Dermis blood vessel endothelial cell (primary cell): Measurements from ENCODE around the gene STK24. TPM values are rescaled to one million over a fixed set of nuclear protein-coding genes. Genes with fewer than 3 reads are reported as not detected.

ENCODE experiments used
- DNase-seq: peaks from one replicate; pipeline ENCODE4 v3.0.0; 2010
- total RNA-seq: library from RNA; depleted of rRNA; stranded (reverse); fragments of >200 nt; gene quantifications from 2 replicates; pipeline ENCODE4 v1.2.3, GENCODE V29; 2014

Gene STK24
- total RNA-seq, 1 donor from 2014 or later, result 40.8 TPM

DNA sequence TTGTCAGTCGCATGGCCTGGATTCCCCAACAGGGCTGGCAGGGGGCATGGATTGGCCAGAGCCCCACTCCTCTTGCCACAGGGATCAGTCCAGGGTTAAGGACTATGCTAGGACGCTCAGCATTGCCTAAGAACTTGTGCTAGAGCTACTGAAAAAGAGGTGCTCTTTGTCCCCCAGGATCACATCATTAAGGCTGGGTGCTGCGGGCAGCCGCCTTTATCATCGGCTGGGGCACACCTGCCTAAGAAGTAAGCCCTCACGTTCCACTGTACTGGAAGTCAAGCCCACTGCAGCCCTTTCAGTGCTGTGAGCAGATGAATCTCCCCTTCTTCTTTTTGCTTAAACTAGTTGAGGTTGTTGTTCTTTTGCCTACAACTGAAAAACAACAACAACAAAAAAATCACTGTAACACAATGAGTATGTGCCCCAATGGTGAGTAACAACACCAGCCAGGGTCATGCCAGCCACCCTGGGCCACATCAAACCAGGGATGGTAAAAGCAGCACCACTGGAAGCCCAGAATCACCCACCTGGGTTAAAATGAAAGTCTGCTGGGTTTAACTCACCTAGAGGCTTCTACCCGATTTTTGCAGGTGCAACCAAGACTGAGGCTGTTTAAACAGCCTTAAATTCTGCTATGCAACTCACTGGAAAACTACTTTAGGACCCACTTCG is 20.6 kb downstream of the STK24 start:
- no peak for DNase-seq

DNA sequence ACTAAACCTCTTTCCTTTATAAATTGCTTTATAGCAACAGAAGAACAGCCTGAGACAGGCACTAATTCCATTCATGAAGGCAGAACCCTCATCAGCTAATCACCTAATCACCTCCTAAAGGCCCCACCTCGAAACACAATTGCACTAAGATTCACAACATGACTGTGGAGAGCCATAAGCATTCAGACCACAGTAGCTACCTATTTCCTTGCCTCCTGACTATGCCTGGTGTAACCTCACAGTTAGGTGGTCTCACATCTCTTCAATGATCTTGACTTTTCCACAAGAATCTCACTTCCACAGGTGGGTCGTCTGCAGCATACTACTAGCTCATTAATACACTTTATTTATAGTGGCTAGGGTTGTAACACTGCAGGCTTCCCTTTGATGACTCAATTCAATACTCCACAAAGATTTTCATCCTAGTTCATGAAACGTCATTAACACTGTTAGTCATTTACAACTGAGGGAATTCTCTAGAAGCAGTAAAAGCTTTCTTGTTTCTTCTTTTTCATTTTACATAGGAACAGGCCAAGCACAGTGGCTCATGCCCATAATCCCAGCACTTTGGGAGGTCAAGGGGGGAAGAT is 27.1 kb downstream of the STK24 start:
- no peak for DNase-seq

DNA sequence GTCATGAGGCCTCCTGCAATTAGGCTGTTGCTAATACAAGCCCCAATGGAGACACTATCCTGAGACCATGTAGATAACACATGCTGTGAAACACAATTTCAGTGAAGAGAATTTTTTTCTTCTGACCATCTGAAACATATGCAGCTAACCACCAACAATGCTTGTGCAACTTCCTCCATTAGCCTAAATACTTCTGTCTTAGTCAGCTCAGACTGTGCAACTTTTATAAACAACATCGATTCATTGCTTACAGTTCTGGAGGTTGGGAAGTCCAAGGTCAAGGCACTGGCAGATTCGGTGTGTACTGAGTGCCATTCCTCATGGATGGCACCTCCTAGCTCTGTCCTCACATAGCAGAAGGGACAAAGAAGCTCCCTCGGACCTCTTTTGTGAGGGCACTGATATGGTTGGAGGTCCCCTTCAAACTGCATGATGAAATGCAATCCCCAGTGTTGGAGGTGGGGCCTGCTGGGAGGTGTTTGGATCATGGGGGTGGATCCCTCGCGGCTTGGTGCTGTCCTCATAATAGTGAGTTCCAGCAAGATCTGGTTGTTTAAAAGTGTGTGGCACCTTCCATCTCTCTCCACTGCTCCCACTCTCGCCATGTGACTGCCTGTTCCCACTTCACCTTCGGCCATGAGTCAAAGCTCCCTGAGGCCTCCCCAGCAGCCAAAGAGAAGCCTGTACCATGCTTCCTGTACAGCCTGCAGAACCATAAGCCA is 27.7 kb downstream of the STK24 start:
- no peak for DNase-seq

DNA sequence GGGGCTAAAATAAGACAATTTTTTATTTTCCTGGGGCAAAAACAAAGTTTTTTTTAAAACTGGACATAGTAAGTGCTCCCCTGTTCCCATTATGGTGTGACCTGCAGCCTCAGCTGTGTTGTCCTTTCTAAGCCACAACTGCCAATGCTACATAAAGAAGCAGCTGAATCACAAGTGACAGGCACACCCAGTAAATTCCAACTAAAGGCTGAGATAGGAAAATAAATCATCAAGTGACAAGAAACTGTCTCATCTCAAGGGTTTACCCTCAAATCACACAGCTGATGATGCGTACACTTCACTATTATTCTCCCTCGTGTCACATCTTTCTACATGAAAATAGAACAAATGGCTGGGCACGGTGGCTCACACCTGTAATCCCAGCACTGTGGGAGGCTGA is 28.7 kb downstream of the STK24 start:
- no peak for DNase-seq

DNA sequence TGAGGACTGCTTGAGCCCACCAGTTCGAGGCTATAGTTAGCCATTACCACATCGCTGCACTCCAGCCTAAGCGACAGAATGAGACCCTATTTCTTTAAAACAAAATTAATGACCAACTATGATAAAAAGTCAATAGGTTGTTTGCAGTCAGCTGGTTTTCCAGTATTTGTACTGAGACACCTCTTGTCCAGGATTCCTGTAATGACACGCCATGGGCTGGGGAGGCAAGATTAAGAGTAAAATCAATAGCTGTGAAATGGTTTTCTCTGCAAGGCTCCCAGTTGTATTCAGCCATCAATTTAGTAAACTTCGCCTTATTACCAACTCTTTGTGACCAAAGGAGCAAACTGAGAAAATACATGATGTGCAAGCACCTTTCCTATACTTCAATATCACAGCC is 29.5 kb downstream of the STK24 start:
- no peak for DNase-seq

DNA sequence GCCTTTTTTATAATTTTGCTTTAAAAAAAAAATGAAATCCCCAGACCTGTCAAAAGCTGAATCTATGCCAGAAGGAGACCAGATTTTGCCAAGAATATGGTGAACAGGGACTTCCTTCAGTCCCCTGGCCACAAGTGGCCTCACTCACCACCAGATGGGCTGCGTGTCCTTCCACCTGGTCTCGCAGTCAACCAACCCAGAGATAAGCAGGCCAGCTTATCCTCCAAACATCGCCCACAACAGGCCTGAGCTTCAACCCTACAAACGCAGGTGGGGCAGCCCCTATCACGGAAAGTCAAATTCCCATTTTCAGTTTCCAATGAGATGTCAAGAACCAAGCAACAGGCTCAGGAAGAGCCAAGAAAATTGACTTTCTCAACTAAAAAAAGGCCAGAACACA is 30.5 kb downstream of the STK24 start:
- DNase-seq, result no peak

DNA sequence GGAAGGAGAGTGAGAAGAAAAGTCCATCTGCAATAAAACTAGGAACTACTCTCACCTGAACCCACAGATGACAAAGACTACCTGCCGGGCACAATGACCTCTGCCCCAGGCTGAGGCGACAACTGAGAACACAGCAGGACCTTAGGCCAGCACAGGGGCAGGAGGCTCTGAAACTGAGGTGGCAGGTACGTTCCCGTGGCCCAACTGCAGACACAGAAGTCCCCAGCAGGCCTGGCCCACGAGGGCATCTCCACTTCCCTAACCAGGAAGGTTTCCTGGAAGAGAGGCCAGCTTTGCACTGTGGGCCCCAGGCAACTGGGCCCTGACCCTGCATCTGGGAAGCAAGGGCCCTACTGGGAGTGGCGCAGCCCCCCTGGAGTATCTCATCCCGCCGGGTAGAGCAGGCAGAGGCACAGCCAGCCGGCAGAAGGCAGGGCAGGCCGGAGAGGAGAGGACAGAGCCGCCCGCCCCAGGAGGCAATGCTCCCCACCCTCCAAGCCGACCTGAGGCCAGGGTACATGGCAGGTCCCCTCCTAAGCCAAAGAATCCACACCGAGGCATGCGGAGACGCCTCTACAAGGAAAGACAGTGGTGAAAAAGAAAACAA is 32.7 kb downstream of the STK24 start:
- no peak for DNase-seq

DNA sequence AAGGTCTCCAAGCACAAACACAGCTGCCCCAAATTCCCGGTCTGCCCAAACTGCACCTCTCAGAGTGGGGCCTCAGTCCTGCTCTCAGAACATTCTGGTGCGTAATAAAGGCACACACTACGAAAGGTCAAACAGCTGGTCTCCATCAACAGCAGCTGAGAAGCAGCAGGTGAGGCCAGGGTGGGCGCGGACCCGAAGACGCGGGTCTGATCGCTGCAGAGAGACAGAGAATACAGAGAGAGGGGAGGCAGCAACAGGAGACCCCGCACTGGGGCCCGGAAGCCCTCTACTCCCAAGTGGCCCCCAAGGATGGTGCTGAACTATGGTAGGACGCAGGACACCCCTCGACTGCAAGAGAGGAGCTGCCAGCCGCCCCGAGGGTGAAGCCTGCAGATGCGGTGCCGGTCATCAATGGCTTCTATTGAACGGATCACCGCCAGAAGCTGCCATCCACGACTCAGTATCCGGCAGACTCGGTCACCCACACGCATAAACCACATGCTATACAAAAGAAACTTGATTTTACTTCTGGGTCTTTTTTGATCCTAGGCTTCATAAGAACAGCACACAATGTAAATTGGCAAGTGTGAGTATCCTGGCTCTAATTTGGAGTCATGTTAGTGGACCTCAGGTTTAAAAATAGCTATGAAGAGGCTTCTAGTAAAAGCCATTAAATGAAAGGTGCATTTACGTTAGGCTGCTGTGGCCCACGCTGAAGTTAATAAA is 33.4 kb downstream of the STK24 start:
- DNase-seq, result no peak

DNA sequence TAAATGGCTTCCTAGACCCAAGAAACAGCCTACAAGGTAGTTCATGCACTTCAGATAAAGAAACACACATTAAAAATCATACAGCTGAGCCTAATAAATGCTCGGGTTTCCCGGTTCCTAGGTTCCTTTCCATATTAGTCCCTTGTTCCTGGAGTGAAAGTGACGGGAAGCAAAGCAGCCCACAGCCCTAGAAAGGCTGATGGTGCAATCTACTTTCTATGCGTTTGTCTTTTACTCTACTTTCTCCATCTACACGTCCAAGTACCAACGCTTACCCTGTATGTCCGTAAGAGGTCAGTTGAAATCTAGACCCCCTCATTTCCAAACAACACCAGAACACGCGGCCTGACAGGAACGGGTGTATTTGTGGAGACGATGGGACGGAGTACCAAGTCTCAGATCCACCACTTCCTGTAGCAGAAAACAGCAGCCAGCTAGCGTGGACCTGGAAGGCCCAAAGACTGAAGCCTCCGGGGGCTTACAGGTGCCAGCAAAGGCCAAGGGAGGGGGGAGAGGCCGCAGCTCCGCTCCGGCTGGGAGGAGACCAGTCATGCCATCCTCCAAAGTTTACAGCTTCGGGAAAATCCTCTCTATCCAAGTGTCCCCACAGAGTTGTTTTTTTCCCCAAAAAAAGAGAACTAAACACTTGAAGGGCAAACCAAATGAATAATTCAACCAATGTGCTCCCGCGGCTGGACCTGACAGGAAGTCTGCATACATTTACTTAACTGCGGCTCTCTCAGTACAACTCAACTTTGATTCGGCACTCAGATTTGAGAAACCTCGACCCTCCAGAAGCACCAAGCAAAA is 34.1 kb downstream of the STK24 start:
- DNase-seq, result no peak

DNA sequence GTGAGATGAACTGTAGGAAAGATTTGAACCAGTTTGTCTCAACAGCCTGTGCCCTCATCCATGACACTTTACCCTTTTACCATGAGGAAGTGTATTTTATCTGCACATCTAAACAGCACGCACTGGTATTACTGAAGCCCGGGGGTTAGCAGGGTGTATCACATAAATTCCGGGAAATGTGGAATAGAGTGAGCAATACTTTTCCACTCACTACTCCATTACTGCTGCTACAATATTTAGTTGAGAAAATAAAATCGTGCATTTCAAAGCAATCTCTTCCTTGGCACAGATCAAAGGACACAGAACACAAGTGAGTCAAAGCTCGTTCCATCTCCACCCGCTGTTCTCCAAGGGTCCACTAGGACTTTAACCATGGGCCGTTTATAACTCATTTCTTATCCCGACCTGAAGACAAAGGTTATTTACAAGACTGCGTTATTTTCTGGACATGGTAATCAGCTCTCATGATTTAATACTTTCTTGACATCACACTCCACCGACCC is 35.2 kb downstream of the STK24 start:
- peak; percentile 36 for DNase-seq

DNA sequence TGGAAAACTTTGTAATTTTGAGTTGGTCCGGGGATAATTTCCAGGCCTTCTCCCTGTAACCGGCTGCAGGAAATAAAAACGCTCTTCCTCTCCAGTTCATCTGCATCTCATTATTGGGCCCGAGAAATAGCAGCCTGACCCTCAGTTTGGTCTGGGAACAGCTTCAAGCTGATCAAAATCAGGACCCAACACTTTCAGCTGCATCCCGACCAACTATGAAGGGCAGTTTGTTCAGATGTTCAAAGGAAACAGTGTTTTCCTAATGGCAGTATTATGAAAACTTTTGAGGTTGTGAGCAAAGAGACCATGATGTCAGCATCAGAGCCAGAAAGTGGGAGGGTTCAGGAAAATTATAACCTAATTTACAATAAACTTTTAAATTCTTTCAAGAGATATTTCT is 35.7 kb downstream of the STK24 start:
- DNase-seq, result no peak

DNA sequence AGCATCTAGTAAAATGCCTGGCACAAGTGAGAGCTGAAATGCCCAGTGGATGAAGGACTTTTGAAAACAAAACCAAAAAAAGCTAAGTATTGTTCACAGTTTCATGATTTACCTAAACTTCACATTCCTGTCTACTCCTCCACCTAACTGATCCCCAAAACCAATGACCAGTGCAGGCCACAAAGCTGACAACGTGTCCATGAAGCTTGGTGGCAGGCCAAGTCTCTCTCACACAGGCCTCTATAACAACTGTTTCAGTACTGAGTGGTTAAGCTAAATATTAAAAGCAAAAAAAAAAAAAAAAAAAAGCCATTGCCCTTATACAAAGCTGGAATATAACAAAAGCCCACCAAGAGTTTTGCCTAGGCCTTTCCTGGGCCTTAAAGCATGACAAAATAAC is 36.4 kb downstream of the STK24 start:
- no peak for DNase-seq

DNA sequence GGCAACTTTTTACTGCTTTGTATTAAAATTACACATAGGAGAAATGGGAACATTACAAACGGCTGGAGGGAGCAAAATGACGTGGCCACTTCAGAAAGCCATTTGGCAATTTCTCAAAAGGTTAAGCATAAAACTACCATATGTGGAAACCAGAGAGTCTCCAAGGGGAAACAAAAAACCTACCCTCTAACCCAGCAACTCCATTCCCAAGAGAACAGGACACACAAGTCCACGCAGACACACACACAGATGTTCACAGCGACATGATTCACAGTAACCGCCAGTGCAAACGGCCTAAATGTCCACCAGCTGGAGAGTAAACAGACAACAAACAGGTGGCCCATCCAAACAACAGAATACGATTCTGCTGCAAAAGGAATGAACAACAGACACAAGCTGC is 37.2 kb downstream of the STK24 start:
- no peak for DNase-seq

DNA sequence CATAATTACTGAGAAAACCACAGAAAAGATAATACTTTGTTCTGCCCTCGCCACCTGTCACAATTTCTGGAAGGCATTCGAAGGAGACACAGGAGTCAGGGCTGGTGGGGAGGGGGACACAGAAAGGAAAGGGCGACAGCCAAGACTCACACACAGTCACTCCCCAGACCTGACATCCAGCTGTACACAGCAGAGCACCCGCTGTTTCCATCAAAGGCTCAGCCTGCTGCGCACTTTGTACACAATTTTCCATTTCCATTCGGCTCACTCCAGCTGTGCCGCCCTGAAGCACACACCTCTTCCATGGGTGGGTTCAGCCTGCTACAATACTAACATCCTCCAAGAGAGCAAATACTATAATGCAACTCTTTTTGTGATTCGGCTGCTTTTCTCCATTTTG is 38.0 kb downstream of the STK24 start:
- DNase-seq, result no peak

DNA sequence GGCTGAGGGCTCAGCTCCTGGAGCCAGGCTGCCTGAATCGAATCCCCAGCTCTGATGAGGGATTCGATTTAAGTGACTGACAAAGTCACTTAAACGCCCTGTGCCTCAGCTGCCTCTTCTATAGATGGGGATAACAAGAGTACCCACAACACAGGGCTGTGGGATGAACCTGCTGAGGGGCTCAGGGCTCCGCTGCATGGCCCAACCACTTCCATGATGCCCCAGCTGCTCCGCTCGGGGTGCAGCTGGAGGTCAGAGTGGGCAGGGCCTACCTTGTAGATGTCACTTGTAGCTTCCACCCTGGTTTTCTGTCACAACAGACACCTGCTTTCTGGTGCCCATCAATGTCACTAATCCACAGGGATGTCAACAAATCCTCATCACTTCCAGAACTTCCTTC is 39.2 kb downstream of the STK24 start:
- no peak for DNase-seq

DNA sequence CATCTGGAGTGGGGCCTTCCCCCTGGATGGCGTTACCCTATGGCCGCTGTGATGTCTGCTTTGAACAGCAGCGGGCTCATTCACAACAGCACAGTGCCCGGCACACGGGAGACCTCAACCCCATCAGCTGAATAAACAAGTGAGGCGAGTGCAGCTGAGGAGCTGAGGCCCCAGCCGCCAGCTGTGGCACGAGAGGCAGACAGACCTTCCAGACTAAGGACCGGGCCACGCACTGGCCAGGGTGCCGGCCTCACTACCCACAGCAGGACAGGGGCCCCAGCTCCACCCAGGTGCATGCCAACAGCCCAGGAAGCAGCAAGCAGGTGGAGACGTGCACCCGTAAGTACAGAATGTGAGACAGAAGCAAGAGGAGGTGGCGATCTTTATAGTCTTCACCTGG is 39.6 kb downstream of the STK24 start:
- no peak for DNase-seq

DNA sequence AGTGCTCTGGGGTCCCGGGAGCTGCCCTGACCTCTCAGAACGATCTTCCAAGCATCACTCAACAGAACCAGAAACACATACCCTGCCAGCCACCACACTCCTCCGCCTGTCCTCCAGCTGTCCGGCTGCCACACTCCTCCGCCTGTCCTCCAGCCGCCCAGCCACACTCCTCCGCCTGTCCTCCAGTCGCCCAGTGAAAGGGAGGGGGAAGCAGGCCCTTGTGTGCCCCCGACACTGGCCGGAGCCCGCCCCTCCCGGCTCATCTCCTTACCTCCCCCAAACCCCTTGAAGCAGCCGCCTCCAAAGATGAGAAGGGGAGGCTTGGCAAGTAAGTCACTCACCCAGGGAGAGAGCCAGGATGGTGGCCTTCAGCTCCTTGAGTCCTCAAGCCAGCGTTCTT is 40.2 kb downstream of the STK24 start:
- no peak for DNase-seq

DNA sequence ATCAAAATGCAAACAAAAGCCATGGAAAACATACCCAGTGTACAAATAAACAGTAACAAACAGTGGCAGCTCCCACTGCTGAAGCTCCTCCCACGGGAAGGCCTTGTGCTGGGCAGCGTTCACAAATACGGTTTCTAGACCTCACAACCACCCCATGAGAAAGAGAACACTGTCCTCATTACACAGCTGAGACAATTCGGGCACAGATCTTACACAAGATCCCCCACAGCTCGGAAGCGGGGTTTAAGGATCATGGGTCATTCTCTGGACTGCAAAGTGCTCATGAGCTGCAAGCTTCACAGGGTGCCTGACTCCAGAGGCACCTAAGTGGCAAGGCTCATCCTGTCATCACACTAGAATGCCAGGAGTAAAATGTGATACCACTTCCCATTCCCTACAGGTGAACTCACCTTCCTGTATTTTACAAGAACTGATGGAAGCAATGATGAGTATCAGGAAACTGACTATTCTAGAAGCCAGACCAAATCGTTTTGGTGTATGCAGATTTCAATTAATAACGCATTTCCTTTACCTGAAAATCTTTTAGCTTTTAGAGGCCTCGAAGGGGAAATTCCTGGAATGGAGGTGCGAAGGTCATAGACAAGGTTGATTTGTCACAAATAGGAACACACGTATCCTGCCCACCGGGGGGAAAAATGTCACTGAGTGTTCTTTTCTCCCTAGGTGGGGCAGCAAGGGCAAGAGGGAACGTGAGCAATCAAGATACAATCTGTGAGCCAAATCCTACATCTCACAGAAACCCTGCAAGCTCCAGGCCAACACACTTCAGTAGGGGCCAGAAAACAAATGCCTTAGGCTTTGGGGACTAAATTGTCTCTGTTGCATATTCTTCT is 41.2 kb downstream of the STK24 start:
- no peak for DNase-seq

DNA sequence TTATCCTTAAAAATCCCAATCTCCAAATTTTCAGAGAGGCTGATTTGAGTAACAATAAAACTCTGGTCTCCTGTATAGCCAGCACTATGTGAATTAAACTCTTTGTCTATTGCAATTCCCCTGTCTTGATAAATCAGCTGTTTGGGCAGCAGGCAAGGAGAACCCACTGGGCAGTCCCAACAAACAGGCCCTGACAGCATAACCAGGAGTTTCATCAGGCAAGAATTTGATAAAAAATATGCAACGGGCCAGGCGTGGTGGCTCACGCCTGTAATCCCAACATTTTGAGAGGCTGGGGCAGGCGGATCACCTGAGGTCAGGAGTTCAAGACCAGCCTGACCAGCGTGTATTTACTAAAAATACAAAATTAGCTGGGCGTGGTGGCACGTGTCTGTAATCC is 42.1 kb downstream of the STK24 start:
- no peak for DNase-seq

DNA sequence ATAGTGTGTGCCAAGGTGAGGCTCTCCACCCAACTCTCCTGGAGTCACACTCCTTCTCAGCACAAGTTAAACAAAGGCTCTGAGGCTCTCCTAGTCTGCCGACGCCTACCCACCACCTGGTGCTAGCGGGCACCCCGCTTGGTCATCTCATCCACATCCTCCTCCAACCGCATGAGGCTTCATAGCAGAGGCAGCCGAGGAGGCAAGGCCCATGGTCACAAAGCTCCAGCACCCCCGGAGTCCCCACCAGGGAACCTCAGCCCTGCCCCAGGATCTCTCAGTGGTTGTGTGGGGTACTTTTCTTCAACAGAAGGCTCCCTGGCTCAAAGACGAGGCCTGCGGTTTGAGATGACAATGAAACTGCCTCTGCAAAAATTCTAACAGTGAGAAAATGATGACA is 43.0 kb downstream of the STK24 start:
- no peak for DNase-seq

DNA sequence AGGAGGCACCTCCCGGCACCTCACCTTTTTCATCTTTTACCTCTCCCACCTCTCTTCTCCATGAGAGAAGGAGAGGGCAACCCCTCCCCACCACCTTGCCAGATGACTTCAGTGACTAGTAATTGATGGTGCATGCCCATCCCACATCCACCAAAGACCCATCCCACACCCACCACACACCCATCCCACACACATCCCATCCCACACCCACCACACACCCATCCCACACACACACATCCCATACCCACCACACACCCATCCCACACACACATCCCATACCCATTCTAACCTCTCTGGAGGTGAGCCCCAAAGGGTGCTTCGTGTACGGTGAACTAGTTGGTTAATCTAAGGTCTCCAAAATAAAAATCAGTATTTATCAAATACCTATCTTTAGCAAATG is 44.7 kb downstream of the STK24 start:
- no peak for DNase-seq
